D721Med (cell line): Measurements from ENCODE around the gene STIL.

ENCODE experiments used
- DNase-seq: peaks from one replicate; pipeline ENCODE4 v3.0.0; 2011; ENCODE audit warnings: low spot score; ENCODE audit not compliant: insufficient read length
- FAIRE-seq: peaks from 2 replicates; lab custom pipeline; 2011; peaks lifted over from hg19 to GRCh38; lab: Jason Lieb, UNC
- TF ChIP-seq, protein P1 (sequence below): IDR thresholded peaks from 2 replicates; pipeline ENCODE4 v1.5.1; 2012; ENCODE audit warnings: mild to moderate bottlenecking, control low read depth; ENCODE audit not compliant: insufficient read depth; ENCODE audit errors: missing control alignments

STIL gene

DNA sequence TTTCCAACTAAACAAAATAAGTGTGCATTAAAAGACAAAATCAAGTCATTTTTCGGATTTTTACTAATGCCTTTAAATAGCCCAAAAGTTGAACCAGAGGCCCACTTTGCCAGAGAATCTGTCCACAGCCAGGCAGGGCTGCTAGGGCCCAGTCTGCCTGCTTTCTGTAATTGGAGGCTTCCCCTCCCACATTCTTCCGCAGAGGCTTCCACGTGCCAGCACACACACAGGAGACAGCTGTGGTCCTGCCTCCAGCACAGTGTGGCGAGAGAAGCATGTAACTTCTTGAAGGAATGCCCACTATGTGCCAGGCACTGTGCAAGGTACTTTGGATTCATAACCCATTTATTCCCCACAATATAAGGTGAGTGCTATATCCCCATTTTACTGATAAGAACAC, 112.8 kb downstream of the STIL start:
- no peak for DNase-seq
- no peak for FAIRE-seq
- TF ChIP-seq, protein P1, sequence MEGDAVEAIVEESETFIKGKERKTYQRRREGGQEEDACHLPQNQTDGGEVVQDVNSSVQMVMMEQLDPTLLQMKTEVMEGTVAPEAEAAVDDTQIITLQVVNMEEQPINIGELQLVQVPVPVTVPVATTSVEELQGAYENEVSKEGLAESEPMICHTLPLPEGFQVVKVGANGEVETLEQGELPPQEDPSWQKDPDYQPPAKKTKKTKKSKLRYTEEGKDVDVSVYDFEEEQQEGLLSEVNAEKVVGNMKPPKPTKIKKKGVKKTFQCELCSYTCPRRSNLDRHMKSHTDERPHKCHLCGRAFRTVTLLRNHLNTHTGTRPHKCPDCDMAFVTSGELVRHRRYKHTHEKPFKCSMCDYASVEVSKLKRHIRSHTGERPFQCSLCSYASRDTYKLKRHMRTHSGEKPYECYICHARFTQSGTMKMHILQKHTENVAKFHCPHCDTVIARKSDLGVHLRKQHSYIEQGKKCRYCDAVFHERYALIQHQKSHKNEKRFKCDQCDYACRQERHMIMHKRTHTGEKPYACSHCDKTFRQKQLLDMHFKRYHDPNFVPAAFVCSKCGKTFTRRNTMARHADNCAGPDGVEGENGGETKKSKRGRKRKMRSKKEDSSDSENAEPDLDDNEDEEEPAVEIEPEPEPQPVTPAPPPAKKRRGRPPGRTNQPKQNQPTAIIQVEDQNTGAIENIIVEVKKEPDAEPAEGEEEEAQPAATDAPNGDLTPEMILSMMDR, result no peak
